ENCODE results near the gene MYH13.

DNA sequence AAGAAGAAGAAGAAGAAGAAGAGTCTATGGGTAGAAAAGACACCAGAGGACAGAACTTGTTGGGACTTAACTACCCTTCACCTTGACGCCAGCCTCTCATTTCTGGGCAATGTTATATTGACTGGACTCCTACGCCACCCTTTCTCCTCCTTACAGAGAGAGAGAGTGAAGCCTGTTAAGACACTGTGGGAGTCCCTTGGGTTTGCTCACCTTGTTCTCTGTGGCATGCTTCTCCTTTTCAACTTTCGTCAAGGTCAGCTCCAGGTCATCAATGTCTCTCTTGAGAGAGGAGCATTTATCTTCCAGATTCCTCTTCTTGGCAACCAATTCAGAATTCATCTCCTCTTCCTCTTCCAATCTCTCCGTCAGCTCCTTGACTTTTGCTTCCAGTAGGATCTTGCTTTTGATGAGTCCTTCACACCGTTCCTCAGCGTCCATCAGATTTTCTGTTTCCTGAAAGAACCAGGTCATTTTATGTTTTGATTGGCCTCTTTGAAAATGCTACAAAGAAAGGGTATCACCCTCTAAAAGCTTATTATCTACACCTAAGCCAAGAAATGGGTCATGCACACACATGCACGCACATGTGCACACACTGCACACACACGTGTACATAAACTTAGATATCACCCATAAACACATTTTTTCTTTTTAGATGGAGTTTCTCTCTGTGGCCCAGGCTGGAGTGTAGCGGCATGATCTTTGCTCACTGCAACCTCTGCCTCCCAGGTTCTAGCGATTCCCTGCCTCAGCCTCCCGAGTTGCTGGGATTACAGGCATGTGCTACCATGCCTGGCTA, 48.8 kb downstream of the MYH13 start:
- no peak for TF ChIP-seq BCL3 (IDR thresholded peaks at IDR 0.05; ENCODE audit: borderline replicate concordance, insufficient read depth, low read depth, low read length, poor library complexity, severe bottlenecking)
- no peak for TF ChIP-seq SP1 (IDR thresholded peaks at IDR 0.05; ENCODE audit: low read depth, low read length)
- no peak for TF ChIP-seq NR2C2 (IDR thresholded peaks at IDR 0.05; ENCODE audit: borderline replicate concordance, control insufficient read depth, insufficient read length, low read depth)
- TF ChIP-seq MXI1 (IDR thresholded peaks at IDR 0.05; ENCODE audit: low read depth, low read length): no peak
- TF ChIP-seq CTCF (IDR thresholded peaks at IDR 0.05 in 2 of 3, conservative IDR thresholded peaks at IDR 0.05 in 1 of 3; ENCODE audit: control insufficient read depth in 2 of 3, extremely low read depth in 1 of 3, insufficient read depth in 1 of 3, low read depth in 3 of 3, low read length in 3 of 3): no peak
- TF ChIP-seq GABPA (IDR thresholded peaks at IDR 0.05; ENCODE audit: low read depth): no peak
- TF ChIP-seq POLR2A (IDR thresholded peaks at IDR 0.05; ENCODE audit: low read depth, low read length): no peak
- TF ChIP-seq EZH2 (IDR thresholded peaks at IDR 0.05; ENCODE audit: borderline replicate concordance, control insufficient read depth, low read depth, low read length): no peak
- TF ChIP-seq SKIL (IDR thresholded peaks at IDR 0.05; ENCODE audit: low read depth, poor library complexity, severe bottlenecking): no peak
- no peak for TF ChIP-seq BHLHE40 (IDR thresholded peaks at IDR 0.05; ENCODE audit: borderline replicate concordance in 1 of 2, low read depth in 2 of 2, low read length in 1 of 2)
- TF ChIP-seq HDGF (IDR thresholded peaks at IDR 0.05): no peak
- TF ChIP-seq TARDBP (IDR thresholded peaks at IDR 0.05; ENCODE audit: borderline replicate concordance): no peak
- TF ChIP-seq, protein P1, sequence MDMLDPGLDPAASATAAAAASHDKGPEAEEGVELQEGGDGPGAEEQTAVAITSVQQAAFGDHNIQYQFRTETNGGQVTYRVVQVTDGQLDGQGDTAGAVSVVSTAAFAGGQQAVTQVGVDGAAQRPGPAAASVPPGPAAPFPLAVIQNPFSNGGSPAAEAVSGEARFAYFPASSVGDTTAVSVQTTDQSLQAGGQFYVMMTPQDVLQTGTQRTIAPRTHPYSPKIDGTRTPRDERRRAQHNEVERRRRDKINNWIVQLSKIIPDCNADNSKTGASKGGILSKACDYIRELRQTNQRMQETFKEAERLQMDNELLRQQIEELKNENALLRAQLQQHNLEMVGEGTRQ (IDR thresholded peaks at IDR 0.05; ENCODE audit: borderline replicate concordance, low read depth, low read length): no peak
- no peak for TF ChIP-seq ZBTB33 (IDR thresholded peaks at IDR 0.05)

Measured in GM12878 (cell line).